Transverse colon (tissue), 4 donors: Measurements from ENCODE around the gene NCOR1. TPM values are rescaled to one million over a fixed set of nuclear protein-coding genes. Genes with fewer than 3 reads are reported as not detected.

ENCODE experiments used
- DNase-seq: peaks from one replicate; pipeline ENCODE4 v3.0.0-alpha.2; 2019
- H3K27ac ChIP-seq, 4 donors: fragments of 200-600 bp; sonication (generic); 2 replicates each; pipeline ENCODE4 v1.5.1; 2016 to 2018; ENCODE audit warnings: inconsistent platforms in 4 of 4
- H3K27me3 ChIP-seq: fragments of 200-600 bp; sonication (generic); 2 replicates; pipeline ENCODE4 v1.5.1; 2017; ENCODE audit warnings: inconsistent platforms
- H3K36me3 ChIP-seq, 4 donors: fragments of 200-600 bp; sonication (generic); 2 replicates each; pipeline ENCODE4 v1.5.1; 2017 to 2019; ENCODE audit warnings: inconsistent platforms in 4 of 4
- H3K4me1 ChIP-seq, 4 donors: fragments of 200-600 bp; sonication (generic); 2 replicates each; pipeline ENCODE4 v1.5.1; 2017 to 2020; ENCODE audit warnings: inconsistent platforms in 4 of 4
- H3K4me3 ChIP-seq, 4 donors: fragments of 200-600 bp; sonication (generic); 1 replicate in 1 of 4; 2 replicates in 3 of 4; pipeline versions ENCODE4 v1.5.1 to v1.6.1; 2017 to 2019; ENCODE audit warnings: inconsistent platforms in 4 of 4
- H3K9me3 ChIP-seq, 2 donors: fragments of 200-600 bp; sonication (generic); 2 replicates each; pipeline ENCODE4 v1.5.1; 2017 to 2019; ENCODE audit warnings: inconsistent platforms in 2 of 2
- CTCF ChIP-seq, 5 experiments: fragments of 200-600 bp in 3 of 5; fragments of 450-650 bp in 2 of 5; sonication (generic) in 3 of 5; IDR thresholded peaks; 1 replicate in 2 of 5; 2 replicates in 3 of 5; pipeline ENCODE4 v1.5.1; 2016 to 2017; ENCODE audit warnings: antibody characterized with exemption in 5 of 5, inconsistent platforms in 3 of 5, mild to moderate bottlenecking in 2 of 5, moderate library complexity in 1 of 5
- EP300 ChIP-seq: sonication (generic); formaldehyde crosslinking; IDR thresholded peaks from one replicate; pipeline ENCODE4 v1.6.1; 2017; ENCODE audit warnings: antibody characterized with exemption, low read depth
- POLR2A ChIP-seq: fragments of 450-650 bp; IDR thresholded peaks from one replicate; pipeline ENCODE4 v1.6.1; 2016; ENCODE audit warnings: antibody characterized with exemption, mild to moderate bottlenecking, moderate library complexity
- POLR2AphosphoS5 ChIP-seq, 3 donors: sonication (generic); formaldehyde crosslinking; IDR thresholded peaks; one replicate each; pipeline ENCODE4 v1.6.1; 2016; ENCODE audit warnings: antibody characterized with exemption in 3 of 3
- WGBS, 2 donors: methylation state at CpG; one replicate each; pipeline ENCODE4 v1.1.5; 2018; ENCODE audit warnings: low coverage in 1 of 2; 5-methylcytosine and 5-hydroxymethylcytosine counted together
- in situ Hi-C, 4 donors: fragments of 200-750 bp; cut with MboI; loops; one replicate each; pipeline versions ENCODE4 v1.15.0 to v1.15.1; 2017; ENCODE audit warnings: low sequenced_read_pairs in 3 of 4, low pct_ligation_motif_present in 1 of 4, low pct_unique_long_range_greater_than_20kb in 1 of 4
- intact Hi-C: fragments of 100-400 bp; cut with DNase I; formaldehyde crosslinking; loops from one replicate; pipeline ENCODE4 v1.15.1; 2023; ENCODE audit warnings: low total_unique reads
- total RNA-seq, 4 donors: library from RNA; depleted of rRNA; stranded (reverse); fragments of >200 nt; gene quantifications; one replicate each; pipeline ENCODE4 v1.1.0, GENCODE V29; 2016

Gene NCOR1
- total RNA-seq, 4 donors from 2014 or later = 267 to 519 (median 376) TPM

- H3K27ac ChIP-seq = no peak overlapping the region
- in situ Hi-C loops = loop anchor here in 1 of 4 donors (25.0 kb wide), 1 partner anchor 104 kb away; no protein-coding TSS in a partner anchor
- WGBS, 2 donors = 98 to 100% methylated on average over 2 of the region's 2 CpGs
These were observed 74.5 kb downstream of the NCOR1 start for GRCh38 chr17:16140854-16141253.

GRCh38 chr17:16135461-16135860 lies 79.9 kb downstream of the NCOR1 start:
- H3K4me1 ChIP-seq = peaks cover 0 to 3% (median 0%) of the 10 kb centered on the region in 4 donors
- no peaks in the 10 kb centered on the region for H3K9me3 ChIP-seq
- intact Hi-C loops = no loop called here
- DNase-seq = no peak
- peaks cover 0 to 56% (median 18%) of the 10 kb centered on the region in 4 donors for H3K36me3 ChIP-seq
- 89 to 96% methylated on average over 5 of the region's 5 CpGs for WGBS, 2 donors
- TF ChIP-seq EP300 = no peak
- TF ChIP-seq POLR2A = no peak
- no peak for TF ChIP-seq POLR2AphosphoS5 (IDR thresholded peaks at IDR 0.05)
- TF ChIP-seq CTCF (IDR thresholded peaks at IDR 0.05) = no peak
- H3K27ac ChIP-seq = no peak overlapping the region
- in situ Hi-C loops = loop anchor here in 1 of 4 donors (25.0 kb wide), 1 partner anchor 98 kb away; no protein-coding TSS in a partner anchor
- no peak overlapping the region for H3K4me3 ChIP-seq
- H3K27me3 ChIP-seq = no peaks in the 10 kb centered on the region

More at GRCh38 chr17:16140854-16141253, 74.5 kb downstream of the NCOR1 start:
- TF ChIP-seq EP300 (no peak), POLR2A (no peak), POLR2AphosphoS5 (IDR thresholded peaks at IDR 0.05) (no peak), CTCF (IDR thresholded peaks at IDR 0.05) (no peak)
- intact Hi-C loops = no loop called here
- Histone ChIP-seq H3K9me3 (no peaks in the 10 kb centered on the region), H3K4me3 (no peak overlapping the region), H3K4me1 (no peaks in the 10 kb centered on the region), H3K27me3 (no peaks in the 10 kb centered on the region), H3K36me3 (peaks cover 0 to 54% (median 25%) of the 10 kb centered on the region in 4 donors)
- DNase-seq = no peak

- peaks cover 0 to 28% (median 9%) of the 10 kb centered on the region in 4 donors for H3K36me3 ChIP-seq
- no peak overlapping the region for H3K27ac ChIP-seq
- TF ChIP-seq EP300 = no peak
- TF ChIP-seq CTCF (IDR thresholded peaks at IDR 0.05) = no peak
- no peak for TF ChIP-seq POLR2A
- TF ChIP-seq POLR2AphosphoS5 (IDR thresholded peaks at IDR 0.05) = no peak
- intact Hi-C loops = no loop called here
- no peaks in the 10 kb centered on the region for H3K27me3 ChIP-seq
- in situ Hi-C loops = loop anchor here in 1 of 4 donors (25.0 kb wide), 1 partner anchor 94 kb away; no protein-coding TSS in a partner anchor
- WGBS, 2 donors = 89 to 92% methylated on average over 3 of the region's 3 CpGs
- no peaks in the 10 kb centered on the region for H3K9me3 ChIP-seq
- H3K4me1 ChIP-seq = peaks cover 0 to 3% (median 0%) of the 10 kb centered on the region in 4 donors
- DNase-seq = no peak
- H3K4me3 ChIP-seq = no peak overlapping the region
These were observed 83.7 kb downstream of the NCOR1 start for GRCh38 chr17:16131593-16131992.

- WGBS, 2 donors = 81 to 94% methylated on average over 6 of the region's 6 CpGs
- Histone ChIP-seq H3K27me3 (no peaks in the 10 kb centered on the region), H3K4me1 (peaks cover 0 to 3% (median 0%) of the 10 kb centered on the region in 4 donors), H3K4me3 (no peak overlapping the region), H3K36me3 (peaks cover 0 to 26% (median 12%) of the 10 kb centered on the region in 4 donors), H3K9me3 (no peaks in the 10 kb centered on the region), H3K27ac (no peak overlapping the region)
- in situ Hi-C loops = loop anchor here in 1 of 4 donors (25.0 kb wide), 1 partner anchor 92 kb away; no protein-coding TSS in a partner anchor
- intact Hi-C loops = no loop called here
- DNase-seq = no peak
- TF ChIP-seq CTCF (IDR thresholded peaks at IDR 0.05) (no peak), POLR2A (no peak), EP300 (no peak), POLR2AphosphoS5 (IDR thresholded peaks at IDR 0.05) (no peak)
These were observed 85.7 kb downstream of the NCOR1 start for GRCh38 chr17:16129441-16130205.
